Activated T-helper 2 cell treated with anti-CD3 and anti-CD28 coated beads, Interferon-gamma antibody, Interleukin-2, Interleukin-4, amounts not matched to agents 10 μg/mL and 5 μg/mL and 100 μg/mL, durations not matched to agents 14 hours and 24 hours and 36 hours (primary cell): ENCODE measurements around the gene LAPTM4A. TPM values are rescaled to one million over a fixed set of nuclear protein-coding genes. Genes with fewer than 3 reads are reported as not detected.

Source experiments
- DNase-seq: peaks from one replicate; pipeline ENCODE4 v3.0.0; 2021; ENCODE audit warnings: low spot score
- H3K27ac Mint-ChIP-seq: one replicate; pipeline ENCODE4 v1.8.0; 2021; ENCODE audit warnings: mixed read lengths
- H3K27me3 Mint-ChIP-seq: one replicate; pipeline ENCODE4 v1.8.0; 2021; ENCODE audit warnings: low read depth, mixed read lengths
- H3K36me3 Mint-ChIP-seq: one replicate; pipeline ENCODE4 v1.8.0; 2021; ENCODE audit warnings: low read depth, mixed read lengths
- H3K4me1 Mint-ChIP-seq: one replicate; pipeline ENCODE4 v1.8.0; 2021; ENCODE audit warnings: low read depth, mixed read lengths
- H3K4me3 Mint-ChIP-seq: one replicate; pipeline ENCODE4 v1.8.0; 2021; ENCODE audit warnings: low read depth, mild to moderate bottlenecking, moderate library complexity, mixed read lengths
- H3K9me3 Mint-ChIP-seq: one replicate; pipeline ENCODE4 v1.8.0; 2021; ENCODE audit warnings: mixed read lengths
- intact Hi-C: fragments of 100-400 bp; cut with micrococcal nuclease; formaldehyde crosslinking; loops from one replicate; pipeline ENCODE4 v1.15.1; 2023
- total RNA-seq: library from RNA; stranded (reverse); gene quantifications from 2 replicates; pipeline ENCODE4 v1.2.3, GENCODE V29; 2022

Gene LAPTM4A
- total RNA-seq, 1 donor from 2014 or later: 27.3 TPM

GRCh38 chr2:20019747-20020146 lies 31.7 kb downstream of the LAPTM4A start:
- DNase-seq: no peak
- Mint-ChIP-seq H3K27ac (no peak overlapping the region), H3K36me3 (peaks cover 7% of the 10 kb centered on the region), H3K4me3 (no peak overlapping the region), H3K27me3 (peaks cover 6% of the 10 kb centered on the region), H3K4me1 (no peaks in the 10 kb centered on the region), H3K9me3 (peaks cover 22% of the 10 kb centered on the region)
- intact Hi-C loops: no loop called here

DNA sequence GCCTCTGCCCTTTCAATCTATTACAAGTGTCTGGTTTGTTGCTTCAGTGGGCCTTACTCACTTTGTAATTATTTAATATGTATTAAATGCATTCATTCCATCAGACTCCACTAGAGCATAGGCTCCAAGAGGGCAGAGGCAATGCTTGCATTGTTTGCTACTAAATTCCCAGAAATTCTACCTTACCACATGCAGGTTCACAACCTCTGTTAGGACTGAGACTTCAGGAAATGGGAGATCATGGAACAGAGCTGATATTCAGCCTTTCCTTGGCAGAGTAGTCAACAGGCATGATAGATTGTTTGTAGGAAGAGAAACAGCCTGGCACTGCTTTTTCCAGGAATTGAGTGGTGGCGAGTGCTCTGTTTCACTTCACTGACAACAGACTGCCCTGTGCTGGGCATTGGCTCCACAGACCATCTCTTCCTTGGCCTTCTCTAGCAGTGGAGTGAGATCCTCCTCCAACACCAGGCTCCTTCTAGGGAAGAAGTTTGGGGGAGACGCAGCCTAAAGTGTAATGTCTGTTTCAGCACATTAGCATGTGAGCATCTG lies 32.8 kb downstream of the LAPTM4A start:
- Mint-ChIP-seq H3K4me1 (no peaks in the 10 kb centered on the region), H3K36me3 (peaks cover 7% of the 10 kb centered on the region), H3K27ac (no peak overlapping the region), H3K4me3 (no peak overlapping the region), H3K9me3 (peaks cover 22% of the 10 kb centered on the region), H3K27me3 (peaks cover 16% of the 10 kb centered on the region)
- intact Hi-C loops: no loop called here
- no peak for DNase-seq

GRCh38 chr2:20016346-20016745 lies 35.1 kb downstream of the LAPTM4A start:
- Mint-ChIP-seq H3K36me3 (no peaks in the 10 kb centered on the region), H3K27me3 (peaks cover 33% of the 10 kb centered on the region), H3K9me3 (peaks cover 13% of the 10 kb centered on the region), H3K4me3 (no peak overlapping the region), H3K4me1 (peaks cover 3% of the 10 kb centered on the region), H3K27ac (no peak overlapping the region)
- intact Hi-C loops: no loop called here
- DNase-seq: no peak

DNA sequence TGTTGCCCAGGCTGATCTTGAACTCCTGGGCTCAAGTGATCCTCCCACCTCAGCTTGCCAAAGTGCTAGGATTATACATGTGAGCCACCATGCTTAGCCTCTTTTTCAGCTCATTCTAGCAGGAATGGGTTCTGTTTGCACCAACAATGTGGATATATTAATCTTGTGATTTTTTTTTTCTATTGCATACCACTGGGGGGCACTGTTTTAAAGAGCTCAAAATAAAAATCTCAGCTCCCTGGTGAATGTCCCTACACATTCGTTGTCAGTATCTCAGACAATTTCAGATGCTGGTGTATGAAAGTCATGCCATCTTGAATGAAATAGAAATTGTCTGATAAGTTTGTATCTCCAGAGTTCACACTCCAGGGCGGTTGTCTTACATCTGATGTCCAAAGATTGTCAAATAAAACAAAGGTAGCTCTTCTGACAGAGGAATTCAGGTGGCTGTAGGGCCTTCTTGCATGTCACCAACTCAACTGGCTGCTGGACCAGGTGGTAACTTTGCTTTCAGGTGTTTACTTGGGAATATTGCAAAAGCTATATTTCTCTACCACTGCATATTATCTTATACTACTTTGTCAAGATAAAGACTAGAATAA lies 35.8 kb downstream of the LAPTM4A start:
- Mint-ChIP-seq H3K27ac (no peak overlapping the region), H3K4me1 (peaks cover 3% of the 10 kb centered on the region), H3K27me3 (peaks cover 39% of the 10 kb centered on the region), H3K4me3 (no peak overlapping the region), H3K36me3 (no peaks in the 10 kb centered on the region), H3K9me3 (peaks cover 10% of the 10 kb centered on the region)
- intact Hi-C loops: loop anchor here (1.0 to 2.0 kb wide), 3 partner anchors 35 to 83 kb away; partner anchors contain the start of gene LAPTM4A
- DNase-seq: no peak

- Mint-ChIP-seq H3K4me1 (peaks cover 3% of the 10 kb centered on the region), H3K9me3 (no peaks in the 10 kb centered on the region), H3K27me3 (peaks cover 53% of the 10 kb centered on the region), H3K4me3 (peak overlapping the region; percentile 61), H3K36me3 (no peaks in the 10 kb centered on the region), H3K27ac (no peak overlapping the region)
- intact Hi-C loops: no loop called here
- no peak for DNase-seq
Observed at GRCh38 chr2:20013126-20013849, 38.1 kb downstream of the LAPTM4A start.

GRCh38 chr2:20012282-20013125 lies 38.9 kb downstream of the LAPTM4A start, which contains the start of gene MATN3:
TSS of gene MATN3 (minus strand) at chr2:20012668. CDS start at chr2:20012631, 37 bp downstream.
- Mint-ChIP-seq H3K36me3 (no peaks in the 10 kb centered on the region), H3K9me3 (no peaks in the 10 kb centered on the region), H3K4me1 (peaks cover 3% of the 10 kb centered on the region), H3K27me3 (peaks cover 56% of the 10 kb centered on the region), H3K27ac (no peak within 1 kb of the TSS), H3K4me3 (peak within 1 kb of the TSS; percentile 73)
- no peak for DNase-seq
- intact Hi-C loops: no loop called here

DNA sequence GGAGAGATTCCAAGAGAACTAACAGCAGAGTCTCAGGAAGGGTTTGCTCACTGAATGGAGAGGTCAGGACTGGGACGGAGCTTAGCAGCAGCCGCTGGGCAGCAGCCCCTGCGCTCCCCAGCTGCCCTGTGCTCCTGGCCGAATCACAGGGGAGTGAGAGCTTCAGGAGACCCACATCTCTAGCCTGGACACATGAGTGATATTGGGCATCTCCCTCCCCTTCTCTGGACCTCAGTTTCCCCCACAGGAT lies 39.5 kb downstream of the LAPTM4A start:
- H3K4me1 Mint-ChIP-seq: peaks cover 3% of the 10 kb centered on the region
- H3K27me3 Mint-ChIP-seq: peaks cover 57% of the 10 kb centered on the region
- no peak overlapping the region for H3K27ac Mint-ChIP-seq
- no peaks in the 10 kb centered on the region for H3K36me3 Mint-ChIP-seq
- DNase-seq: no peak
- intact Hi-C loops: no loop called here
- no peaks in the 10 kb centered on the region for H3K9me3 Mint-ChIP-seq
- peak overlapping the region; percentile 73 for H3K4me3 Mint-ChIP-seq

- Mint-ChIP-seq H3K9me3 (no peaks in the 10 kb centered on the region), H3K27me3 (peaks cover 57% of the 10 kb centered on the region), H3K4me1 (peaks cover 3% of the 10 kb centered on the region), H3K36me3 (no peaks in the 10 kb centered on the region), H3K4me3 (peak overlapping the region; percentile 73), H3K27ac (no peak overlapping the region)
- DNase-seq: no peak
- intact Hi-C loops: no loop called here
Observed at GRCh38 chr2:20011276-20012031, 40.0 kb downstream of the LAPTM4A start.

DNA sequence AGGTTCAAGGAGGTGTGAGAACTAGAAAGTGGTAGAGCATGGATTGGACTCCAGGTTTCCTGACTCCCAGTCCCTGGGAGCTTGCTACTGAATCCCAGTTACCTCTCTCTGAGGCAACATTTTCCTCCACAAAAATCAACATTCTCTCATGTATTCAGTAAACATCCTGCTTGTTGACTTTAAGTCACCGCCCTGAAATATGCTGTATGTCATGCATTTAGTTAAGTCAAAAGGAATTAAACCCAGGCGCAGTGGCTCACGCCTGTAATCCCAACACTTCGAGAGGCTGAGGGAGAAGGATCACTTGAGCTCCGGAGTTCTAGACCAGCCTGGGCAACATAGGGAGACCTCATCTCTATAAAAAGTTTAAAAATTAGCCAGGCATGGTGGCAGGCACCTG lies 42.7 kb downstream of the LAPTM4A start:
- Mint-ChIP-seq H3K4me1 (peaks cover 3% of the 10 kb centered on the region), H3K36me3 (no peaks in the 10 kb centered on the region), H3K27me3 (peaks cover 41% of the 10 kb centered on the region), H3K4me3 (no peak overlapping the region), H3K27ac (no peak overlapping the region), H3K9me3 (no peaks in the 10 kb centered on the region)
- no peak for DNase-seq
- intact Hi-C loops: no loop called here

DNA sequence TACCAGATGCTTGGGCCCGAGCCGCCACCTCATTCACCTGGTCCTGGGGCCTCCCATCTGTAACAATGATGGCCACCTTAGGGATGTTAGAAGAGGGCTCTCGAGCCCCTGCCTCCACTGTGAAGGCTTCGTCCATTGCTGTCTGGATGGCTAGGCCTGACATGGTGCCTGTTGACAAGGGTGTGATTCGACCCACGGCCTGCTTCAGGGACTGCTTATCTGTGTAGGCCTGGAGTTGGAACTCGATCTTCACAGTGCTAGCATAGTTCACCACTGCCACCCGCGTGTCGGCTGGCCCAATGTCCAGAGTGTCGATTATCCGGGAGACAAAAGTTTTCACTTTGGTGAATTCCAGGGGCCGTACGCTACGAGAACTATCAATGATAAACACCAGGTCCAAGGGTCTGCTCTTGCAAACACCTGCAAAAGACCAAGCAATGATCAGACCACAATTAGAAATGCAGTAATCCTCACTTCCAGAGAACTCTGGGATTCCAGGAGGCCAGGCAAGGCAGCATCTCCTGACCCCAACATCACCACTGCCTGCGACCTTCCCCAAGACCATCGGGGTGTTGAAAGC lies 45.4 kb downstream of the LAPTM4A start:
- DNase-seq: no peak
- no peaks in the 10 kb centered on the region for H3K36me3 Mint-ChIP-seq
- no peak overlapping the region for H3K4me3 Mint-ChIP-seq
- H3K9me3 Mint-ChIP-seq: no peaks in the 10 kb centered on the region
- H3K27ac Mint-ChIP-seq: no peak overlapping the region
- intact Hi-C loops: no loop called here
- H3K4me1 Mint-ChIP-seq: no peaks in the 10 kb centered on the region
- H3K27me3 Mint-ChIP-seq: peaks cover 32% of the 10 kb centered on the region

DNA sequence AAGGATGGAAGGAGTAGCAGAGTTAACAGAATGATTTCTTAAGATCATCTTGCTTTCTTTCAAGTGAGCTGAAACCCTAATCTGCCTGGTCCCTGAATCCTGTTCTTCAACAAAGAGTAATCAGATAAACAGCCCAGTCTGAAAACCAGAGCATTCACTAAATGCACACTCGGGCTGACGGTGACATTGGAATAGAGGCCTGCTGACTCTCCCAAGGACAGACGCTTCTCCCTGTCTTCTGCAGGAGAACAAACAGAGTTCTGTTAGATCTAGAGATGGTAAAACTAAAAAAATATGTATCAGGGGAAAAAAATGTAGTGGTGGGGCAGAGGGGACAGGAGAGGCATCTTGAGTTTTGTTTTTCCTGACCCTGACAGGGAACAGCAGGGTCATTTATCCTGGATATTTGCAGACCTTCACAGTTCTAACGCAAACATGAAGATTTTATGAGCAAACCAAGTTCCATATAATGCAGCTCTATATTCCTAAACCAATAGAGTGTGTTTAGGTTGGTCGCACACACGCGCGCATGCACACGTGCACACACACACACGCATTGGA lies 46.3 kb downstream of the LAPTM4A start:
- no peak for DNase-seq
- intact Hi-C loops: no loop called here
- H3K27ac Mint-ChIP-seq: no peak overlapping the region
- H3K36me3 Mint-ChIP-seq: no peaks in the 10 kb centered on the region
- H3K4me3 Mint-ChIP-seq: no peak overlapping the region
- no peaks in the 10 kb centered on the region for H3K4me1 Mint-ChIP-seq
- peaks cover 31% of the 10 kb centered on the region for H3K27me3 Mint-ChIP-seq
- no peaks in the 10 kb centered on the region for H3K9me3 Mint-ChIP-seq

GRCh38 chr2:20001361-20001863 lies 50.0 kb downstream of the LAPTM4A start:
- peaks cover 33% of the 10 kb centered on the region for H3K27me3 Mint-ChIP-seq
- H3K9me3 Mint-ChIP-seq: no peaks in the 10 kb centered on the region
- intact Hi-C loops: no loop called here
- H3K36me3 Mint-ChIP-seq: no peaks in the 10 kb centered on the region
- DNase-seq: no peak
- H3K27ac Mint-ChIP-seq: no peak overlapping the region
- no peaks in the 10 kb centered on the region for H3K4me1 Mint-ChIP-seq
- no peak overlapping the region for H3K4me3 Mint-ChIP-seq
